ENCODE data around the gene NRXN3. TPM values are rescaled to one million over a fixed set of nuclear protein-coding genes. Genes with fewer than 3 reads are reported as not detected.

Gene NRXN3
- total RNA-seq, 1 experiment from 2014 or later = 1.1 TPM

DNA sequence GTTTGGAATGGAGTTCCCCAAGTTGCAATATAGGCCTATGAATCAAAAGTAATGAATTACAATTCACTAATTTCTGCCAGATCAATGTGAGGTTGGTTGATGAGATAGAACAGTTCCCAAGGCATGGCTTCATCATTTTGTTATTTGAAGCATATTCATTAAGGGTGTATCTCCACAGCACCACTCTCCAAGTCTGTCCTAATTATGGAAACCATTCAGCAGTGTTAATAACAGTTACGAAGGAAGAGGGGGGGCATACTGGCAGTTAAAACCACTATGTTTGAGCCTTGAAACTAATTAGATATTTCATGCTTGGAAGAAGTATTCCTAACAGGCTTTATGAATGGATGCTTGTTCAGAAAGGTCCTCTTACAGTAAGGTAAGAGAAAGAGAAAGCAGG lies 1520.8 kb downstream of the NRXN3 start:
- H3K27ac ChIP-seq (ENCODE audit: low read length) = no peak overlapping the region
- H3K36me3 ChIP-seq (ENCODE audit: low read depth, low read length) = no peaks in the 10 kb centered on the region
- no peaks in the 10 kb centered on the region for H3K27me3 ChIP-seq (ENCODE audit: low read length)
- CTCF ChIA-PET = no interaction called here
- intact Hi-C loops (cut with micrococcal nuclease) = no loop called here
- TF ChIP-seq EZH2 (IDR thresholded peaks at IDR 0.05; ENCODE audit: low read length, unreplicated experiment) (no peak), EZH2phosphoT487 (IDR thresholded peaks at IDR 0.05; ENCODE audit: borderline replicate concordance, low read length) (no peak), CTCF (conservative IDR thresholded peaks at IDR 0.05; ENCODE audit: low read depth, low read length) (no peak)
- no peaks in the 10 kb centered on the region for H3K9me3 ChIP-seq (ENCODE audit: low read length)
- H4K20me1 ChIP-seq (ENCODE audit: low read length) = no peaks in the 10 kb centered on the region
- no peaks in the 10 kb centered on the region for H3K79me2 ChIP-seq (ENCODE audit: low read length)
- no peak overlapping the region for H3K9ac ChIP-seq (ENCODE audit: low read length)
- no peaks in the 10 kb centered on the region for H3K9me2 ChIP-seq (replicated peaks; ENCODE audit: low read length)
- H3K4me2 ChIP-seq (ENCODE audit: low read length) = no peak overlapping the region
- no TSS peak for BruUV-seq (replicated peaks)
- H2AFZ ChIP-seq (ENCODE audit: low read length) = no peak overlapping the region
- H3F3A ChIP-seq (ENCODE audit: low read length, unreplicated experiment) = no peaks in the 10 kb centered on the region
- no peaks in the 10 kb centered on the region for H3K4me1 ChIP-seq (ENCODE audit: insufficient read depth, low read length)
- H3K4me3 ChIP-seq (ENCODE audit: low read length) = no peak overlapping the region
- POLR2A ChIA-PET (ENCODE audit: unreplicated experiment) = no interaction called here
- ATAC-seq (no peak), DNase-seq (no peak)

DNA sequence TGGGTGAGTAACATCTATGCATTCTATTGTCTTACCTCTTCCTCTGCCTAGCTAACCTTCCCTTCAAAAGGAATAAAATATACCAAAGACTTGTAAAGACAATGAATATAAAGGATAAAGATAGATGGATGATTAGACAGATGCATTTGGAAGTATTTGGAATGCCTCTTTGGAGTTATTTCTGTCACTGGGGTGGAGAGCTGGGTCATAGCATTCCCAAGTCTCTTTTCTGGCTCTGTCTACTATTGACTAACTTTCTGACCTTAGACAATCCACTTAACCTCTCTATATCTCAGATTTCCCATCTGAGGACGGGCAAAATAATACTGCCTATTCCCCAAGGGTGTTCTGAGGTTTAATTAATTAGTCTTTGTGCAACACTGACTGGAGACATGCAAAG lies 1523.8 kb downstream of the NRXN3 start:
- DNase-seq (no peak), ATAC-seq (no peak)
- Histone ChIP-seq H4K20me1 (ENCODE audit: low read length) (no peaks in the 10 kb centered on the region), H3K9me3 (ENCODE audit: low read length) (no peaks in the 10 kb centered on the region), H3K9ac (ENCODE audit: low read length) (no peak overlapping the region), H3K9me2 (replicated peaks; ENCODE audit: low read length) (no peaks in the 10 kb centered on the region), H3K4me2 (ENCODE audit: low read length) (no peak overlapping the region), H3K4me3 (ENCODE audit: low read length) (no peak overlapping the region), H3K4me1 (ENCODE audit: insufficient read depth, low read length) (no peaks in the 10 kb centered on the region), H3F3A (ENCODE audit: low read length, unreplicated experiment) (no peaks in the 10 kb centered on the region), H3K79me2 (ENCODE audit: low read length) (no peaks in the 10 kb centered on the region), H3K36me3 (ENCODE audit: low read depth, low read length) (no peaks in the 10 kb centered on the region), H3K27ac (ENCODE audit: low read length) (no peak overlapping the region), H2AFZ (ENCODE audit: low read length) (no peak overlapping the region), H3K27me3 (ENCODE audit: low read length) (no peaks in the 10 kb centered on the region)
- intact Hi-C loops (cut with micrococcal nuclease) = no loop called here
- ChIA-PET CTCF (no interaction called here), POLR2A (ENCODE audit: unreplicated experiment) (interaction anchor here (0.7 kb wide), 1 partner anchor 754 kb away, joined by 3 read pairs; no protein-coding TSS in a partner anchor)
- TF ChIP-seq EZH2phosphoT487 (IDR thresholded peaks at IDR 0.05; ENCODE audit: borderline replicate concordance, low read length) (no peak), CTCF (conservative IDR thresholded peaks at IDR 0.05; ENCODE audit: low read depth, low read length) (no peak), EZH2 (IDR thresholded peaks at IDR 0.05; ENCODE audit: low read length, unreplicated experiment) (no peak)
- BruUV-seq (replicated peaks) = no TSS peak

- Histone ChIP-seq H3K27ac (ENCODE audit: low read length) (no peak overlapping the region), H3K9me2 (replicated peaks; ENCODE audit: low read length) (no peaks in the 10 kb centered on the region), H3K4me2 (ENCODE audit: low read length) (no peak overlapping the region), H3K4me3 (ENCODE audit: low read length) (no peak overlapping the region), H3K4me1 (ENCODE audit: insufficient read depth, low read length) (no peaks in the 10 kb centered on the region), H3F3A (ENCODE audit: low read length, unreplicated experiment) (no peaks in the 10 kb centered on the region), H2AFZ (ENCODE audit: low read length) (no peak overlapping the region), H3K79me2 (ENCODE audit: low read length) (no peaks in the 10 kb centered on the region), H3K9ac (ENCODE audit: low read length) (no peak overlapping the region), H3K27me3 (ENCODE audit: low read length) (no peaks in the 10 kb centered on the region), H3K9me3 (ENCODE audit: low read length) (no peaks in the 10 kb centered on the region), H3K36me3 (ENCODE audit: low read depth, low read length) (no peaks in the 10 kb centered on the region), H4K20me1 (ENCODE audit: low read length) (no peaks in the 10 kb centered on the region)
- TF ChIP-seq EZH2phosphoT487 (IDR thresholded peaks at IDR 0.05; ENCODE audit: borderline replicate concordance, low read length) (no peak), CTCF (conservative IDR thresholded peaks at IDR 0.05; ENCODE audit: low read depth, low read length) (no peak), EZH2 (IDR thresholded peaks at IDR 0.05; ENCODE audit: low read length, unreplicated experiment) (no peak)
- no TSS peak for BruUV-seq (replicated peaks)
- intact Hi-C loops (cut with micrococcal nuclease) = no loop called here
- POLR2A ChIA-PET (ENCODE audit: unreplicated experiment) = interaction anchor here (0.6 kb wide), 1 partner anchor 17 kb away, joined by 5 read pairs; no protein-coding TSS in a partner anchor
- ATAC-seq = no peak
- DNase-seq = no peak
- CTCF ChIA-PET = no interaction called here
These were observed 1525.1 kb downstream of the NRXN3 start for GRCh38 chr14:79695307-79695706.
